Measurements from ENCODE around the gene ISCA2. TPM values are rescaled to one million over a fixed set of nuclear protein-coding genes. Genes with fewer than 3 reads are reported as not detected.
A peak's percentile ranks its signal among the peaks of the same experiment; 100 is the strongest.

The ISCA2 gene
- total RNA-seq, 1 donor from 2014 or later, result 21.2 TPM

DNA sequence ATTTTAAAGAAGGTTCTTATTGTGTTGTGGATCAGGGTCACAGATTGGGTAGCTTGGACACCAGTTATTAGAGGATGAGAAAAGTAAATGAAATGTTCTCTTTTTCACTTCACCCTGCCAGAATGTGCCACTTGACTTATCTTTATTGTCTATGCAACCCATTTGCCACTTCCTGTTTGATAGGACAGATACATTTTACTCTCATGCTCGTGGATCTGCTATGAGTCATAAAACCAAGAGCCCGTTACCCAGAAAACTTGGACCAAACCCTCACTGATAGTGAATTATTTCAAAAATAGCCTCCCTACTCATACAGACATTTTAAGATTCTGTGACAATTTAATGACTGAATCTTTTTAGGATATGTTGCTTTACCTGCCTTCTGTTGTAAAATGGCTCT is 1.8 kb downstream of the ISCA2 start:
- Histone ChIP-seq H3K9me3 (ENCODE audit: insufficient read depth, low read depth, low read length) (no peaks in the 10 kb centered on the region), H4K20me1 (ENCODE audit: insufficient read depth, low read length) (peaks cover 16% of the 10 kb centered on the region), H3K4me3 (ENCODE audit: insufficient read depth, low read depth, low read length) (no peak overlapping the region), H3K4me2 (ENCODE audit: low read length) (peak overlapping the region; percentile 93), H3K27me3 (ENCODE audit: insufficient read depth, low read length) (no peaks in the 10 kb centered on the region), H3K4me1 (ENCODE audit: insufficient read depth, low read length) (peaks cover 25% of the 10 kb centered on the region), H2AFZ (ENCODE audit: low read depth, low read length) (no peak overlapping the region), H3K36me3 (ENCODE audit: insufficient read depth, low read length) (peaks cover 14% of the 10 kb centered on the region), H3K79me2 (ENCODE audit: insufficient read depth, low read length) (peaks cover 31% of the 10 kb centered on the region), H3K9ac (ENCODE audit: low read length) (no peak overlapping the region), H3K27ac (ENCODE audit: low read depth, low read length) (no peak overlapping the region)
- no peak overlapping the region for H3K27ac Mint-ChIP-seq (ENCODE audit: unreplicated experiment)
- H3K9me3 Mint-ChIP-seq (ENCODE audit: unreplicated experiment), result no peaks in the 10 kb centered on the region
- H3K36me3 Mint-ChIP-seq (ENCODE audit: low read depth, unreplicated experiment), result peaks cover 3% of the 10 kb centered on the region
- H3K27me3 Mint-ChIP-seq (ENCODE audit: low read depth, unreplicated experiment), result no peaks in the 10 kb centered on the region
- H3K4me1 Mint-ChIP-seq (ENCODE audit: low read depth, unreplicated experiment), result peaks cover 12% of the 10 kb centered on the region
- DNase-seq (ENCODE audit: low read depth) (no peak), FAIRE-seq (no peak)
- no peak for TF ChIP-seq EZH2 (IDR thresholded peaks at IDR 0.05; ENCODE audit: insufficient read depth, low read length)
- TF ChIP-seq, protein P1, sequence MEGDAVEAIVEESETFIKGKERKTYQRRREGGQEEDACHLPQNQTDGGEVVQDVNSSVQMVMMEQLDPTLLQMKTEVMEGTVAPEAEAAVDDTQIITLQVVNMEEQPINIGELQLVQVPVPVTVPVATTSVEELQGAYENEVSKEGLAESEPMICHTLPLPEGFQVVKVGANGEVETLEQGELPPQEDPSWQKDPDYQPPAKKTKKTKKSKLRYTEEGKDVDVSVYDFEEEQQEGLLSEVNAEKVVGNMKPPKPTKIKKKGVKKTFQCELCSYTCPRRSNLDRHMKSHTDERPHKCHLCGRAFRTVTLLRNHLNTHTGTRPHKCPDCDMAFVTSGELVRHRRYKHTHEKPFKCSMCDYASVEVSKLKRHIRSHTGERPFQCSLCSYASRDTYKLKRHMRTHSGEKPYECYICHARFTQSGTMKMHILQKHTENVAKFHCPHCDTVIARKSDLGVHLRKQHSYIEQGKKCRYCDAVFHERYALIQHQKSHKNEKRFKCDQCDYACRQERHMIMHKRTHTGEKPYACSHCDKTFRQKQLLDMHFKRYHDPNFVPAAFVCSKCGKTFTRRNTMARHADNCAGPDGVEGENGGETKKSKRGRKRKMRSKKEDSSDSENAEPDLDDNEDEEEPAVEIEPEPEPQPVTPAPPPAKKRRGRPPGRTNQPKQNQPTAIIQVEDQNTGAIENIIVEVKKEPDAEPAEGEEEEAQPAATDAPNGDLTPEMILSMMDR (IDR thresholded peaks at IDR 0.05; ENCODE audit: insufficient read depth, low read depth, low read length), result no peak
- H3K4me3 Mint-ChIP-seq (ENCODE audit: unreplicated experiment), result peak overlapping the region; percentile 92

DNA sequence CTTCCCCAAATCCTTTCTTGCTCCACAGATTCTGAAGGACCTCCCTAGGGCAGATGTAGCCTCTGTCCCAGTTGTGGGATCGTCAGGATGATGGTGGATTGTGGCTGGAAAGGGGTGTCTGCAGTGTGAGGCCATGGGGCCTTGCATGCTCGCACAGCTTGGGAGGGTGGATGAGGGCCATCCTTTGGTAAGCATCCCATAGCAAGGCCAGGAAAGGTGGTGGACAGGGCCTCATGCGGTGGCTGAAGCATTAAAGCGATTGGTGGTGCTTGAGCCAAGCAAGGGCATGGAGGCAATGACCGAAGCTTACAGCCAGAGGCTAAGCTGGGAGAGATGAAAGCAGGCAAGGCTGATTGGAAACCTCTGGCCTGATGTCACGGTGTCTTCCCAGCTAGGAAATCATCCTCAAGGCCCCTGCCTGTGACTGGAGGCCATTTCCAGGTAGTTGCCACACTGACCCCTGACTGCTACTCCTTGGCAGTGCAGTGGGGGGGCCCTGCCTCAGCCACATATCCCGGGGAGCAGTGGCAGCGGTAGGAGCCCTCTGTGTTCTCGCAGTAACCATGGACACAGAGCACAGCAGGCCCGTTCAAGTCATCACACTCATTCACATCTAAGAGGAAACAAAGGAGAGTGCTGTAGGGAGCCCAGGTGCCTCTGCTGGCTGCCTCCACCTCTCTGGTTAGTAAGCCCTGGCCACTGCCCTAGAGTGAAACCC is 7.0 kb downstream of the ISCA2 start:
- Histone ChIP-seq H3K4me2 (ENCODE audit: low read length) (no peak overlapping the region), H3K9me3 (ENCODE audit: insufficient read depth, low read depth, low read length) (no peaks in the 10 kb centered on the region), H3K36me3 (ENCODE audit: insufficient read depth, low read length) (peaks cover 29% of the 10 kb centered on the region), H3K4me3 (ENCODE audit: insufficient read depth, low read depth, low read length) (no peak overlapping the region), H3K27me3 (ENCODE audit: insufficient read depth, low read length) (no peaks in the 10 kb centered on the region), H3K27ac (ENCODE audit: low read depth, low read length) (no peak overlapping the region), H2AFZ (ENCODE audit: low read depth, low read length) (no peak overlapping the region), H3K79me2 (ENCODE audit: insufficient read depth, low read length) (no peaks in the 10 kb centered on the region), H3K4me1 (ENCODE audit: insufficient read depth, low read length) (peaks cover 9% of the 10 kb centered on the region), H4K20me1 (ENCODE audit: insufficient read depth, low read length) (peaks cover 7% of the 10 kb centered on the region), H3K9ac (ENCODE audit: low read length) (no peak overlapping the region)
- H3K36me3 Mint-ChIP-seq (ENCODE audit: low read depth, unreplicated experiment), result peaks cover 15% of the 10 kb centered on the region
- no peaks in the 10 kb centered on the region for H3K9me3 Mint-ChIP-seq (ENCODE audit: unreplicated experiment)
- peak overlapping the region; percentile 26 for H3K27ac Mint-ChIP-seq (ENCODE audit: unreplicated experiment)
- H3K4me3 Mint-ChIP-seq (ENCODE audit: unreplicated experiment), result no peak overlapping the region
- peaks cover 5% of the 10 kb centered on the region for H3K4me1 Mint-ChIP-seq (ENCODE audit: low read depth, unreplicated experiment)
- DNase-seq (ENCODE audit: low read depth) (no peak), FAIRE-seq (no peak)
- TF ChIP-seq, protein P1 (IDR thresholded peaks at IDR 0.05; ENCODE audit: insufficient read depth, low read depth, low read length), result no peak
- TF ChIP-seq EZH2 (IDR thresholded peaks at IDR 0.05; ENCODE audit: insufficient read depth, low read length), result no peak
- H3K27me3 Mint-ChIP-seq (ENCODE audit: low read depth, unreplicated experiment), result no peaks in the 10 kb centered on the region

DNA sequence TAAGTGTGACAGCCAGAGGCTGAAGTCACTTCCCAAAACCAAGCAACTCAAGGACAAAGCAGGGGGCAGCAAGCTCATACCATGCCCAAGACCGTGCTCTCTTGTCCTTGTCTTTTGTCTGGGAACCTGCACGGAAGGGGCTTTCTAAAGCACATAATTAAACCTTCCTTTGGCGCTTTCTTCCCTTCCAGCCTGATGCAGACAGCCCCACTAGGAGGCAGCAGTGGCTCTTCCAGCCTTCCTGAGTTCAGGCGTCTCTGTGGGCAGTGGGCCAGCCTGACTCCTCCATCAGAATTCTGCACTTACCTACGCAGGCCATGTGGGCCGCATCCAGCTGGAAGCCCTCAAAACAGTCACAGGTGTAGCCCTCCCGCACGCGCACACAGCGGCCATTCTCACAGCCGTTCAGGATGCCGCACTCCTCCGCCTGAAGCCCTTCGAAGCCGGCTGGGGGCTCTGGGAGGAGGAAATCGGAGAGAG is 7.6 kb downstream of the ISCA2 start:
- Histone ChIP-seq H3K4me3 (ENCODE audit: insufficient read depth, low read depth, low read length) (no peak overlapping the region), H3K27me3 (ENCODE audit: insufficient read depth, low read length) (no peaks in the 10 kb centered on the region), H3K27ac (ENCODE audit: low read depth, low read length) (no peak overlapping the region), H3K79me2 (ENCODE audit: insufficient read depth, low read length) (no peaks in the 10 kb centered on the region), H4K20me1 (ENCODE audit: insufficient read depth, low read length) (peaks cover 7% of the 10 kb centered on the region), H3K4me1 (ENCODE audit: insufficient read depth, low read length) (peaks cover 9% of the 10 kb centered on the region), H3K9me3 (ENCODE audit: insufficient read depth, low read depth, low read length) (no peaks in the 10 kb centered on the region), H3K9ac (ENCODE audit: low read length) (no peak overlapping the region), H2AFZ (ENCODE audit: low read depth, low read length) (no peak overlapping the region), H3K36me3 (ENCODE audit: insufficient read depth, low read length) (peaks cover 29% of the 10 kb centered on the region), H3K4me2 (ENCODE audit: low read length) (no peak overlapping the region)
- H3K9me3 Mint-ChIP-seq (ENCODE audit: unreplicated experiment), result no peaks in the 10 kb centered on the region
- H3K4me3 Mint-ChIP-seq (ENCODE audit: unreplicated experiment), result no peak overlapping the region
- H3K4me1 Mint-ChIP-seq (ENCODE audit: low read depth, unreplicated experiment), result peaks cover 5% of the 10 kb centered on the region
- peak overlapping the region; percentile 77 for H3K27ac Mint-ChIP-seq (ENCODE audit: unreplicated experiment)
- no peak for FAIRE-seq
- peak; percentile 71 for DNase-seq (ENCODE audit: low read depth)
- no peaks in the 10 kb centered on the region for H3K27me3 Mint-ChIP-seq (ENCODE audit: low read depth, unreplicated experiment)
- TF ChIP-seq, protein P1 (IDR thresholded peaks at IDR 0.05; ENCODE audit: insufficient read depth, low read depth, low read length), result peak; percentile 87
- TF ChIP-seq EZH2 (IDR thresholded peaks at IDR 0.05; ENCODE audit: insufficient read depth, low read length), result no peak
- peaks cover 15% of the 10 kb centered on the region for H3K36me3 Mint-ChIP-seq (ENCODE audit: low read depth, unreplicated experiment)

Data from astrocyte (in vitro differentiated cells and primary cell).